OCI-LY7 (cell line): ENCODE results near the gene ZNF207. TPM values are rescaled to one million over a fixed set of nuclear protein-coding genes. Genes with fewer than 3 reads are reported as not detected.

Source experiments
- BruUV-seq: library from RNA; stranded (reverse); fragments of 400-500 nt; replicated peaks from 2 replicates; lab custom pipeline; 2021; lab: Mats Ljungman, UMichigan
- CTCF ChIA-PET: fragments of 300-600 bp; sonication (Branson Sonifier 250); formaldehyde crosslinking; loops from one replicate; lab custom pipeline; 2022; ENCODE audit warnings: antibody characterized with exemption; ENCODE audit not compliant: unreplicated experiment; lab: Charles Lee
- POLR2A ChIA-PET: fragments of 300-600 bp; sonication (Branson Sonifier 250); formaldehyde crosslinking; loops from one replicate; lab custom pipeline; 2022; ENCODE audit warnings: antibody characterized with exemption; lab: Charles Lee
- DNase-seq: peaks from one replicate; pipeline ENCODE4 v3.0.0-alpha.2; 2015; ENCODE audit warnings: low spot score
- H2AFZ ChIP-seq: fragments of 200-600 bp; sonication (generic), shearing (Covaris generic); 2 replicates; pipeline ENCODE4 v1.6.1; 2014; ENCODE audit warnings: mild to moderate bottlenecking, antibody characterized with exemption, low read length, moderate library complexity
- H3K27ac ChIP-seq: fragments of 200-600 bp; sonication (generic); 2 replicates; pipeline ENCODE4 v1.5.1; 2014; ENCODE audit warnings: mixed run types, low read depth, mild to moderate bottlenecking, moderate library complexity, low read length, inconsistent platforms; ENCODE audit not compliant: poor library complexity, severe bottlenecking
- H3K36me3 ChIP-seq: fragments of 200-600 bp; sonication (generic); 2 replicates; pipeline ENCODE4 v1.6.1; 2014; ENCODE audit warnings: mild to moderate bottlenecking, antibody characterized with exemption, low read length, moderate library complexity, mixed read lengths; ENCODE audit not compliant: insufficient read depth
- H3K4me1 ChIP-seq: fragments of 200-600 bp; sonication (generic); 2 replicates; pipeline ENCODE4 v1.5.1; 2014; ENCODE audit warnings: mild to moderate bottlenecking, low read length; ENCODE audit not compliant: insufficient read depth, poor library complexity, severe bottlenecking
- H3K4me2 ChIP-seq: fragments of 200-600 bp; sonication (generic); 2 replicates; pipeline ENCODE4 v1.6.1; 2014; ENCODE audit warnings: mild to moderate bottlenecking, low read length
- H3K4me3 ChIP-seq: fragments of 200-600 bp; sonication (generic); 2 replicates; pipeline ENCODE4 v1.5.1; 2014; ENCODE audit warnings: mild to moderate bottlenecking, low read depth, low read length; ENCODE audit not compliant: poor library complexity, severe bottlenecking
- H3K79me2 ChIP-seq: fragments of 200-600 bp; sonication (generic); 2 replicates; pipeline ENCODE4 v1.6.1; 2016; ENCODE audit warnings: low read depth, mild to moderate bottlenecking, low read length, moderate library complexity, mixed read lengths; ENCODE audit not compliant: insufficient read depth
- H3K9me2 ChIP-seq: fragments of 200-600 bp; sonication (generic); 2 replicates; pipeline ENCODE4 v1.6.1; 2016; ENCODE audit warnings: mild to moderate bottlenecking, low read length, mixed read lengths; ENCODE audit not compliant: insufficient read depth
- H3K9me3 ChIP-seq: fragments of 200-600 bp; sonication (generic); 2 replicates; pipeline ENCODE4 v1.6.1; 2014; ENCODE audit warnings: mild to moderate bottlenecking, mixed run types, low read length, mixed read lengths
- H4K20me1 ChIP-seq: fragments of 200-600 bp; sonication (generic); 2 replicates; pipeline ENCODE4 v1.6.1; 2014; ENCODE audit warnings: mild to moderate bottlenecking, antibody characterized with exemption, low read length, moderate library complexity, mixed read lengths; ENCODE audit not compliant: insufficient read depth
- EZH2phosphoT487 ChIP-seq: fragments of 200-600 bp; sonication (generic); IDR thresholded peaks from 2 replicates; pipeline ENCODE4 v1.6.1; 2018; ENCODE audit warnings: low read depth, borderline replicate concordance, mild to moderate bottlenecking, mixed run types, antibody characterized with exemption, low read length, moderate library complexity, mixed read lengths
- intact Hi-C: fragments of 100-400 bp; cut with micrococcal nuclease; formaldehyde crosslinking; loops from one replicate; pipeline ENCODE4 v1.10.0; 2022; ENCODE audit not compliant: unreplicated experiment
- total RNA-seq, 2 experiments: library from RNA; depleted of rRNA in 1 of 2; stranded (reverse); fragments of >200 nt in 1 of 2; shearing (Covaris generic) in 1 of 2; gene quantifications; 2 replicates each; pipeline ENCODE4 v1.2.3, GENCODE V29; 2014 to 2022
- TF ChIP-seq, protein P1 (sequence below): fragments of 200-600 bp; sonication (generic); conservative IDR thresholded peaks from 2 replicates; pipeline ENCODE4 v1.5.1; 2014; ENCODE audit warnings: mild to moderate bottlenecking, antibody characterized with exemption, low read length, moderate library complexity, mixed read lengths

The ZNF207 gene
- total RNA-seq, 2 experiments from 2014 or later: 157 to 284 TPM

DNA sequence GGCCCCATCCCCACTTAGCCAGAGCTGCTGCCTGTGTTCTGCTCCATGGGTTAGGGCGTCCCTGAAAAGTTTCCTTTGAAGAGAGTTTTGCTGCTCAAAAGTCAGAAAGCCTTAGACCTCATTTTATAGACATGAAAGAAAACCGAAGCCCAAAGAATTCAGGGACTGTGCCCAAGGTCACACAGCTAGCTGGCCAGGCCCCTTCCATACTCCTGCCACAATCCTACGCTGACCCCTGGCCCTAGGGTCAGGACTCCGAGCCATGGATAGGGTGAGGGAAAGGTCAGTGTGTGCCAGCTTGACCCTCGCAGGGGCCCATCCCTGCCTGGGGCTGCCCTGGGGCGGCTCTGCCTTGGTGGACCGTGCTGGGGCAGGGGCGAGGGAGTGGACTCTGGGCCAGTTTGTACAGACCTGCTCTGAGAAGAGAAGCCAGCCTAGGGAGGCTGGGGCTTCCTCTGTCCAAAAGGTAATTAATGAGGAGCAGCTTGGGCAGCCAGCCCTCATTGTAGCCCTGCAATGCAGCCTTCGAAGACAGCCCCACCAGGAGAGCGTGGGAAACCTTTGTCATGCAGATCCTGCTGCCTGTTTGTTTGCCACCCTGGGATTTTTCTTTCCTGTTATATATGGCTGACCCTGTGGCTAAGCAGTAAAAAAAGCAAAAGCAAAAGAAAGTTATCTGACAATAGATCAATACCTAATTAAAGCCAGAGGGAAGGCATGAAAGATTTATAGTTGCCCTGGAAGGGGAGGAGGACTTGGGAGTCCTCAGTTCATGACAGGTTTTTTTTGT is 46.9 kb upstream of the ZNF207 start:
- BruUV-seq: no TSS peak
- no peak for DNase-seq
- no peak overlapping the region for H2AFZ ChIP-seq
- H4K20me1 ChIP-seq: no peaks in the 10 kb centered on the region
- no peak overlapping the region for H3K27ac ChIP-seq
- intact Hi-C loops: no loop called here
- H3K4me1 ChIP-seq: no peaks in the 10 kb centered on the region
- H3K9me3 ChIP-seq: no peaks in the 10 kb centered on the region
- no peak overlapping the region for H3K4me3 ChIP-seq
- POLR2A ChIA-PET: interaction anchor here (0.7 to 1.5 kb wide), 2 partner anchors 13 to 1692 kb away, joined by 3 to 4 read pairs; no protein-coding TSS in a partner anchor
- no peaks in the 10 kb centered on the region for H3K36me3 ChIP-seq
- TF ChIP-seq, protein P1, sequence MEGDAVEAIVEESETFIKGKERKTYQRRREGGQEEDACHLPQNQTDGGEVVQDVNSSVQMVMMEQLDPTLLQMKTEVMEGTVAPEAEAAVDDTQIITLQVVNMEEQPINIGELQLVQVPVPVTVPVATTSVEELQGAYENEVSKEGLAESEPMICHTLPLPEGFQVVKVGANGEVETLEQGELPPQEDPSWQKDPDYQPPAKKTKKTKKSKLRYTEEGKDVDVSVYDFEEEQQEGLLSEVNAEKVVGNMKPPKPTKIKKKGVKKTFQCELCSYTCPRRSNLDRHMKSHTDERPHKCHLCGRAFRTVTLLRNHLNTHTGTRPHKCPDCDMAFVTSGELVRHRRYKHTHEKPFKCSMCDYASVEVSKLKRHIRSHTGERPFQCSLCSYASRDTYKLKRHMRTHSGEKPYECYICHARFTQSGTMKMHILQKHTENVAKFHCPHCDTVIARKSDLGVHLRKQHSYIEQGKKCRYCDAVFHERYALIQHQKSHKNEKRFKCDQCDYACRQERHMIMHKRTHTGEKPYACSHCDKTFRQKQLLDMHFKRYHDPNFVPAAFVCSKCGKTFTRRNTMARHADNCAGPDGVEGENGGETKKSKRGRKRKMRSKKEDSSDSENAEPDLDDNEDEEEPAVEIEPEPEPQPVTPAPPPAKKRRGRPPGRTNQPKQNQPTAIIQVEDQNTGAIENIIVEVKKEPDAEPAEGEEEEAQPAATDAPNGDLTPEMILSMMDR: no peak
- no peak for TF ChIP-seq EZH2phosphoT487
- CTCF ChIA-PET: no interaction called here
- H3K79me2 ChIP-seq: no peaks in the 10 kb centered on the region
- no peaks in the 10 kb centered on the region for H3K9me2 ChIP-seq
- no peak overlapping the region for H3K4me2 ChIP-seq

- intact Hi-C loops: no loop called here
- ChIA-PET POLR2A (interaction anchor here (0.7 to 1.5 kb wide), 2 partner anchors 12 to 1692 kb away, joined by 3 to 4 read pairs; no protein-coding TSS in a partner anchor), CTCF (no interaction called here)
- no peak for TF ChIP-seq EZH2phosphoT487
- TF ChIP-seq, protein P1: no peak
- DNase-seq: no peak
- Histone ChIP-seq H3K27ac (no peak overlapping the region), H3K9me3 (no peaks in the 10 kb centered on the region), H3K4me1 (no peaks in the 10 kb centered on the region), H3K4me3 (no peak overlapping the region), H4K20me1 (no peaks in the 10 kb centered on the region), H3K36me3 (no peaks in the 10 kb centered on the region), H2AFZ (no peak overlapping the region), H3K79me2 (no peaks in the 10 kb centered on the region), H3K4me2 (no peak overlapping the region), H3K9me2 (no peaks in the 10 kb centered on the region)
- BruUV-seq: no TSS peak
Observed at GRCh38 chr17:32303781-32304288, 46.1 kb upstream of the ZNF207 start.

GRCh38 chr17:32305049-32305448 is 44.9 kb upstream of the ZNF207 start:
- Histone ChIP-seq H4K20me1 (no peaks in the 10 kb centered on the region), H3K36me3 (no peaks in the 10 kb centered on the region), H3K79me2 (no peaks in the 10 kb centered on the region), H3K27ac (no peak overlapping the region), H3K9me2 (no peaks in the 10 kb centered on the region), H3K4me3 (no peak overlapping the region), H2AFZ (no peak overlapping the region), H3K4me1 (peaks cover 5% of the 10 kb centered on the region), H3K9me3 (no peaks in the 10 kb centered on the region), H3K4me2 (no peak overlapping the region)
- intact Hi-C loops: no loop called here
- no peak for DNase-seq
- ChIA-PET POLR2A (no interaction called here), CTCF (no interaction called here)
- TF ChIP-seq, protein P1: no peak
- TF ChIP-seq EZH2phosphoT487: no peak
- no TSS peak for BruUV-seq
